ENCODE results near the gene CDKAL1.

CDKAL1 gene

GRCh38 chr6:21158149-21158548, 623.9 kb downstream of the CDKAL1 start:
- DNase-seq: no peak

- no peak for DNase-seq
Observed at GRCh38 chr6:21158873-21159272, 624.6 kb downstream of the CDKAL1 start.

GRCh38 chr6:21159465-21159864, 625.2 kb downstream of the CDKAL1 start:
- DNase-seq: no peak

DNA sequence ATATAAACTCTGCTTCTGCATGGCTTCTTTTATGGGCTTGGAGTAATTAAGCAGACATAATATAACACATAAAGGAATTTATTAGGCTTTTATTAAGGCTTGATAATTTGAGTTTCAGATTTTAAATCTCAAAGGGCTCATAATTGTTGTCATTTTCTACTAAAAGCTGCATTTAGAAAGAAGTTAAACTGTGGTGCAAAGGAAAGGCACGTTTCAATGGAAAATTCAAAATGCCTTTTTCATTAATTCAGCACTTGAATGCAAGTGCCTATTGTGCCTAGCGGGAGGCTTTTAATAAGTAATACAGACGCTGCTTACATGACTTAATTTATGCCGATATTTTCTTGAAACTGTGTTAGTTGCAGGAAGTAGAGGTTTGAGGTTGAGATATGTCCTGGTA, 627.5 kb downstream of the CDKAL1 start:
- DNase-seq: no peak

DNA sequence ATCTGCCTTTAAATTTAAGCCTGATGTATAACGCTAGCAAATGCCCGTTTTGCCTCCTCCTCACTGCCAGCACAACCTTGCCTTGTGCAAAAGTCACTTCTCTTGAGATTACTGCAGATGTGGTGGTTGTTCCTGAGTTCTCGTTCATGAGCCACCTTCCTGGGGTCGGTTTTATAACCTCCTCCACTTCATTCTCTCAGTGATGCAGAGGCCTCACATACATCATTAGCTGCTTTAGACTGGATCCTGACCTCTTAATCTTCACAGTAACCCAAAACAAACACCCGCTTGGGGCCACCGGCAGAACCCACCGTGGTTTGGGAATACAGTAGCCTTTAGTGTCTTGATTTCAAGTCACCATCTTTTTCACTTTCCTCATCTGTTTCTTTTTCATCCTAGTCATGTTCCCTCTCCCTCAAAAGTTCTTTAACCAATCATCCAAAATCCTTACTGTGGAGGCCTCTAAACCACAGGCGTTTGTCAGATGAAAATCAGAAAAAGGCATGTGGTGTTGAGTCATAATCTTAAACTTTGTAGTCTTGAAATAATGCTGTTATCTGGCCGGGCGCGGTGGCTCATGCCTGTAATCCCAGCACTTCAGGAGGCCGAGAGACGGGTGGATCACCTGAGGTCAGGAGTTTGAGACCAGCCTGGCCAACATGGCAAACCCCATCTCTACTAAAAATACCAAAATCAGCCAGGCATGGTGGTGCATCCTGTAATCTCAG, 629.0 kb downstream of the CDKAL1 start:
- no peak for DNase-seq

DNA sequence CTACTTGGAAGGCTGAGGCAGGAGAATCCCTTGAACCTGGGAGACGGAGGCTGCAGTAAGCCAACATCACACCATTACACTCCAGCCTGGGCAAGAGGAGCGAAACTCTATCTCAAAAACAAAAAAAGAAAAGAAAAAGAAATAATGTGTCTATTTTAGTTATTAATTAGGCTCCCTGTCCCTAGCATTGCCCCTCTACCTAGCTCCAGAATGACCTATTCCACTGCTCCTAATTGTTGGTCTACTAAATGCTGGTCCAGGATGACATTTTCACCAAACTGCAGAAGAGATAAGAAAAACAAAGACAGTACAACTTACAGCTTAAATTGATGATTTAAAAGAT, 629.6 kb downstream of the CDKAL1 start:
- DNase-seq: no peak

DNA sequence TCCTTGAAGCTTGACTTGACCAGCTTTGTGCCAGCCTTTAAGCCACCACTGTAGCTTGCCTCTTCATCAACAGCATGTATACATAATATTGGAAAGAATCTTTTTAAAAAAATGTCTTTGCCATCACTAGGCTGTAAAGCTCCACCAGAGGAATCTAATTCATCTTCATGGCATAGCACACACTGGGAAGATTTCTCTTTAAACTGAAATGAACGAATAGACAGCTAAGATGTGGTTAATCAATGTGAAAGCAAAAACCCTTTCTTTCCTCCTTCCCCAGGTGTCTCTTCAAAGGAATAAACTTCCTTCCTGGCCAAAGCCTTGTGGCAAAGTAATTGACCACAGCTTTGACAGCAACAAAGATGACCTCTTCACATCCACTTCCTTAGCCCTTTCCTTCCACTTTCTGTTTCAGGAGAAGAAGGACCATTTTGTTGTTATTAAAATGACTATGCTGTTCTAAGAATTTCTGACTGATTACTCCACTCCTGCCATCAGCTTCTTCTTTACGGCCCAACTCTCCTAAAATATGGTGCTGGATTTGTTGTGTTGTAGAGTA, 630.6 kb downstream of the CDKAL1 start:
- no peak for DNase-seq

DNA sequence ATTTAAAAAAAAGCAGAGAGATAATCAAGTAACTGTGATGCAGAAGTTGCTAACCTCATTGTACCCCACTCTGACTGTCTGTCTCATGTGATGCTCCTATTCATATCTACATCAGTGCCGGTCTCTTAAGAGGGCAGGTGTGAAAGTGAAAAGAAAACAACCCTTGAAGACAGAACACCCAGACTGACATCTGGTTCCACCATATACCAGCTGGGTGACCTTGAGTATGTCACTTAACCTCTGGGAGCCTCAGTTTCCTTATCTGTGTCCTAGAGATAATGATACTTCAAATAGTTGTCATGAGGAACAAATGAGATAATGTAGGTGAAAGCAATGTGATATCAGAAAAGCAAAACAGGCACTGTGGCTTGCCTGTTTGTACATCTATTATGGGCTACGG, 632.5 kb downstream of the CDKAL1 start:
- no peak for DNase-seq

DNA sequence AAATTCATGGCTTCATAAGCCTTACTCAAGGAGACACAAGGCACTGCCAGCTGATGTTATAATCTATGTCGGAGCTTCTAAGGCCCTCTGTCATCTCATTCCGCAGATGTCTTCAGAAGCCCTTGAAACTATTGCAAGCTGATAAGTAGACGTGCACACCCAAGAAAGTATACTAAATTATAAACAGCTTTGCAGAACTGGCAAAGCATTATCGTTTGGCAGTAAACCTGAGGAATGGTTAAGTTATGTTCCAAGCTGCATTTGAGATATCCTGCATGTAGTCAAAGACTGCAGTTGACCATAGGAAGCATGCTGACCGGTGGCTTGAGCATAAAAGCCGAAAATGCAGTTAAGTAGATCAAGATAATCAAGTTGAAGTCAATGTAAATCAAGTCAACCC, 633.5 kb downstream of the CDKAL1 start:
- no peak for DNase-seq

GRCh38 chr6:21171801-21172200, 637.5 kb downstream of the CDKAL1 start:
- no peak for DNase-seq

DNA sequence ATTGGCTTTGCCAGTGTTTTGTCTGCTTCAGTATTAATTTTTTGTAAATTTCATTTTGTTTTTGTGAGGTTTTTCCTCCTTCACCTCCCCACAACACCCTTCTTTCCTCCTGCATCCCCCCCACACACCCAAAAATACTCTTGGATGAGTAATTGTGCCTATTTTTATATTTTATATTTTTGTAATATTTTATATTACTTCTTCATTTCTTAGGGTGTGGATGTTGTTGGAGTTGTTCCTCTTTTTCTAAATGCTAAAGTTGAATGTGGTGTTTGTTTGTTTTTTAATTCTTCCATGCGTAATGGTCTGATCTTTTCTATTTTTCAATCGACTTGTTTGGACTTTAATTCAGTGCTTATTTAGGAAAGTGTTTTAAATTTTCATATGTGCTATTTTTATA, 638.8 kb downstream of the CDKAL1 start:
- DNase-seq: no peak

DNA sequence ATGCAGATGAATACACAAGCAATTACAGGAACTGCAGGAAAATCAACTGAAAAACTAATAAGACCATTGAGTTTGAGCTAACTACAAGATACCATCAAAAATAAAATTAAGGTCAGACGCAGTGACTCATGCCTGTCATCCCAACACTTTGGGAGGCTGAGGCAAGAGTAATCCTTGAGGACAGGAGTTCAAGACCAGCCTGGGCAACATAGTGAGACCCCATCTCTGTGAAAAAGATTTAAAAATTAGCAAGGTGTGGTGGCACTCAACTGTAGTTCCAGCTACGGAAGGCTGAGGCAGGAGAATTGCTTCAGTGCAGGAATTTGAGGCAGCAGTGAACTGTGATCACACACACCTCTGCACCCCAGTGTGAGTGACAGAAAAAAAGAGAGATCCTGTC, 639.4 kb downstream of the CDKAL1 start:
- DNase-seq: no peak

DNA sequence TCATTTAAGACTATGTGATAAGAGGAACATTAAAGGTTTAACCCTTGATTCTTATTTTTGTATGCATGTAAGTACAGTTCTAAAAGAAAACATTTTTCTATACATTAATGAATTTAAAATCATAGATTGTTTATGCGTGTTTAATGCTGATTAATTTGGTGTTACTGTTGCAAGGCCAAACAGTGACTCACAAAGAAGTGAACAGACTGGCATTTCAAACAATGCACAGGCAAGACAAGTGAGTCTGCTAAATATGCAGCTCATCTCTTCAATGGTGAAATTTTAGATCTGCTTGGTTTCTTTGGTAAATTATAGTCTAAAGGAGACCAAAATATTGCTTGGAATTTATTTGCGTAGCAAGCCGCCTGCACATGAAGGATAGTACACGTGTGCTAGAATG, 641.9 kb downstream of the CDKAL1 start:
- DNase-seq: no peak

DNA sequence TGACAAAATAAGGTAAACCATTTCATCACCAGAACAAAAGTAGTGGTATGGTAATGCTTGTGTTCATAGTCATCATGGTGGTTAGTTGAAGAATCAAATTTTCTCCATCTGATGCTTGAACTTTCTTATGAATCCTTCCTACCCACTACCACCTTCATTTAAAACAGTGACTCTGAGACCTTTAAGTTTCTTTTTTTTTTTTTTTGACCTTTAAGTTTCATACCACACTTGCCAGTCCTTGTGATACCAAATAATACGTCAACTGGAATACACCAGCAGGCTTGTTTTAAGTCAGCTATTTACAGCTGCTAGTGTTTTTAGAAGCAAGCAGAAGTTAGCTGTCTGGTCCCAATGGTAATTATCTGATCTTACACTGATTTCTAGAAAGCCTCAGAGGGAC, 645.9 kb downstream of the CDKAL1 start:
- DNase-seq: no peak

- DNase-seq: no peak
Observed at GRCh38 chr6:21180800-21181337, 646.6 kb downstream of the CDKAL1 start.

- no peak for DNase-seq
Observed at GRCh38 chr6:21181866-21182265, 647.6 kb downstream of the CDKAL1 start.

- no peak for DNase-seq
Observed at GRCh38 chr6:21182589-21182988, 648.3 kb downstream of the CDKAL1 start.

DNA sequence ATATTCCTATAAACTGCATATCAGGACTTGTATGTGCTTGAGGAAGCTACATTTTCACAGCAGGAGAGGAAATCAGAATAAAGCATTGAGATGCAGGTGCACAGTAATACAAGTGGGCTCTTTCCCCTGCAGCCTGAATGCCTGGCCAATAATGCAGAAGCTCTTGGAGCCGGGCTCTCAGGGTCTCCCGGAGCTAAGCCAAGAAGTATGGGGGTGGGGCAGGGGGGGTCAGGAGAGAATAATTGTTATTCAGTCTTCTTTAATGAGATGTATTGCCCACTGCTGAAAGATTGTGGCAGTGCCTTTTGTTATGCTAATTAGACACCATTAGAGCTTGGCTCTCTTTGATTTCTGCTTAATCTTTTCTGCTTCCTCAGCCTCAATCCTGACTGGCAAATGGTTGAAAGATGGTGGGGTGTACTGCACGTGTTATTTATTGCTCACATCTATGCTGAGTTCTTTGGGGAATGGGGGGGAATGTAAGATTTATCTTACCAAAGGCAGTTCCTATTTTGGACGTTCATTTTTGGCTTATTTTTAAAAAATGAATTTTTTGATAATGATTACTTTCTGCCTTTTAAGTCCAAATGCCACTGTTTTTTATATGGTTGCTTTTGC, 651.7 kb downstream of the CDKAL1 start:
- DNase-seq: no peak

DNA sequence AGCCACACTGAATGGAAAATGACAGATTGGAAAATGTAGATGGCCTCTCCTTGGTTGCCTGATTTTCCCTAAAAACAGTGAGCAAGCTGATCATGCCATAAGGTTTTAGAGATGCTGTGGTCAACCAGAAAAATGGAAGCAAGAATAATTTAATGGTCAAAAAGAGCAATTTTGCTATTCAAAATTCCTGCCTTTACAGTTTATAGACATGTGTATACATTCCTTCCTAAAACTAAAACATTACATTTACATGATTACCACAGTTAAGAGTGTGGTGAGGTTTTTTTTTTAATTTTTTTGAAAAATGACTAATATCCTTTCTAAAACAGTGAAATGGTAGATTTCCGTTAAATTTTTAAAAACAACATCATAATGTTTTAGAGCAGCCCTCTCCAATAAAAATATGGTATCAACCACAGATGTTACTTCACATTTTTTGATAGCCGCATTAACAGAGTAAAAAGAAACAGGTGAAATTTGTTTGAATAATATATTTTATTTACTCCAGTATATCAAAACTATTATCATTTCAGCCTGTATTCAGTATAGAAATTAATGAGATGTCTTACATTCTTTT, 652.3 kb downstream of the CDKAL1 start:
- DNase-seq: no peak

GRCh38 chr6:21187485-21187884, 653.2 kb downstream of the CDKAL1 start:
- no peak for DNase-seq

GRCh38 chr6:21188505-21189223, 654.4 kb downstream of the CDKAL1 start:
- no peak for DNase-seq

DNA sequence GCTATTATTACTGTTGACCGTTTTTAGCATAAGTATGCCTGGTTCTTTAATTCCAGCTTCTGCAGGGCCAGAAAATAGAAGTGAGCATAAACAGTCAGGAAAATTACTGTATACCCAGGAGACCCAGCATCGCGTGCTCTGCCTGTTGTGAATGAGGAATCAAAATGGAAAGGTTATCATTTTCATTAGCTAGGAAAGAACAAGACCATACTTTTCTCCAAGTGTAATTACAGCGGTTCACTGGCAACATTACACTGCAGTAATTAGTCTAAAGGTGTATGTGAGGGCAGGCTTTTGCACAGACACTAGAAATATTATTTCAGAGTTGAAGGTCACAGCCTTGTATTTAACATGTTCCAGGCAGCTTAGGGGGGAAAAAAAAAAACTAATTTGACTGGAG, 655.5 kb downstream of the CDKAL1 start:
- DNase-seq: no peak

DNA sequence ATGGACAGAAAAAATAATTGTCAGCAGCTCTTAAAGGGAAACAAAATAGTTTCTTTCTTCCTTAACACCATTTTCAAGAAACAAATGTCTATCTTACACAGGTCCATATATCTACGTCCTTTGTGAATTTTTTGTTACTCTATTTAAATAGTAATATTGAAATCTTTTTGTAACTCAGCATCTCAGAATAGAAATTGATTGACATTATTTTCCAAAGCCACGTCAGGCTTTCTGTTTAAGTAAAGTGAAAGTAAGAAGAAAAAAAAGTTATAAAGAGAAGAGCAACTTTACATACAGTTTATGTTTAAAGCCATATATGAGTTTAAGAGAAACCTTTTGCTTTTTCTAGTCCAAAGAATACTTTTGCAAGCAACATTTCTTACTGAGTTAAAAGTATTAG, 656.4 kb downstream of the CDKAL1 start:
- DNase-seq: no peak
